ENCODE measurements around the gene ANOS1.

GRCh38 chrX:8692871-8693270 lies 39.1 kb downstream of the ANOS1 start:
- TF ChIP-seq CTCF (IDR thresholded peaks at IDR 0.05) = no peak
- TF ChIP-seq POLR2A (IDR thresholded peaks at IDR 0.05) = no peak

Measured in heart left ventricle (tissue), 13 donors.